Peyer's patch (tissue), 4 donors: ENCODE data around the gene VWA5B1. TPM values are rescaled to one million over a fixed set of nuclear protein-coding genes. Genes with fewer than 3 reads are reported as not detected.
"Not testable (repeated sequence)": the region's sequence is repeated elsewhere in the genome, so short reads cannot be mapped to it uniquely, and the experiment has no call there.

Experiments
- DNase-seq, 3 donors: peaks; one replicate each; pipeline ENCODE4 v3.0.0-alpha.2; 2017 to 2019
- H3K27ac ChIP-seq, 4 donors: fragments of 200-600 bp; sonication (generic); one replicate each; pipeline ENCODE4 v1.5.1; 2016 to 2019
- H3K27me3 ChIP-seq, 2 donors: fragments of 200-600 bp; sonication (generic); one replicate each; pipeline ENCODE4 v1.5.1; 2019
- H3K36me3 ChIP-seq, 3 donors: fragments of 200-600 bp; sonication (generic); one replicate each; pipeline ENCODE4 v1.5.1; 2016 to 2019
- H3K4me1 ChIP-seq, 4 donors: fragments of 200-600 bp; sonication (generic); one replicate each; pipeline ENCODE4 v1.5.1; 2016 to 2019
- H3K4me3 ChIP-seq, 4 donors: fragments of 200-600 bp; sonication (generic); 1 replicate in 3 of 4; 2 replicates in 1 of 4; pipeline ENCODE4 v1.5.1; 2016 to 2019; ENCODE audit warnings: mild to moderate bottlenecking in 1 of 4
- H3K9me3 ChIP-seq, 4 donors: fragments of 200-600 bp; sonication (generic); one replicate each; pipeline ENCODE4 v1.5.1; 2016 to 2019; ENCODE audit warnings: mild to moderate bottlenecking in 1 of 4
- CTCF ChIP-seq, 6 experiments: fragments of 450-650 bp in 4 of 6; fragments of 200-600 bp in 2 of 6; sonication (generic) in 1 of 6; IDR thresholded peaks; one replicate each; pipeline ENCODE4 v1.5.1; 2017 to 2019; ENCODE audit warnings: antibody characterized with exemption in 6 of 6, mild to moderate bottlenecking in 3 of 6, moderate library complexity in 1 of 6
- POLR2A ChIP-seq, 2 donors: fragments of 450-650 bp; IDR thresholded peaks; one replicate each; pipeline ENCODE4 v1.5.1; 2017; ENCODE audit warnings: antibody characterized with exemption in 2 of 2, mild to moderate bottlenecking in 2 of 2, moderate library complexity in 2 of 2
- total RNA-seq, 4 donors: library from RNA; depleted of rRNA; stranded (reverse); fragments of >200 nt; gene quantifications; one replicate each; pipeline ENCODE4 v1.1.0, GENCODE V29; 2016

The VWA5B1 gene
- total RNA-seq, 4 donors from 2014 or later, result not detected

- Histone ChIP-seq H3K4me3 (no peak overlapping the region), H3K4me1 (peaks cover 0 to 8% (median 1%) of the 10 kb centered on the region in 4 donors), H3K36me3 (no peaks in the 10 kb centered on the region), H3K27me3 (no peaks in the 10 kb centered on the region), H3K9me3 (no peaks in the 10 kb centered on the region), H3K27ac (no peak overlapping the region)
- no peak for DNase-seq
- TF ChIP-seq POLR2A (IDR thresholded peaks at IDR 0.05) (no peak), CTCF (IDR thresholded peaks at IDR 0.05) (no peak)
Observed at GRCh38 chr1:20281801-20282200, 8.9 kb upstream of the VWA5B1 start.

- DNase-seq, result no peak
- Histone ChIP-seq H3K4me3 (no peak overlapping the region), H3K4me1 (peaks cover 0 to 8% (median 1%) of the 10 kb centered on the region in 4 donors), H3K36me3 (no peaks in the 10 kb centered on the region), H3K27ac (no peak overlapping the region), H3K27me3 (no peaks in the 10 kb centered on the region), H3K9me3 (no peaks in the 10 kb centered on the region)
- no peak for TF ChIP-seq POLR2A (IDR thresholded peaks at IDR 0.05)
- no peak for TF ChIP-seq CTCF (IDR thresholded peaks at IDR 0.05)
Observed at GRCh38 chr1:20282533-20282932, 8.1 kb upstream of the VWA5B1 start.

- H3K27me3 ChIP-seq, result no peaks in the 10 kb centered on the region
- DNase-seq, result no peak
Observed at GRCh38 chr1:20284046-20284445, 6.6 kb upstream of the VWA5B1 start.

GRCh38 chr1:20284625-20285024 lies 6.0 kb upstream of the VWA5B1 start:
- peaks cover 0 to 6% (median 1%) of the 10 kb centered on the region in 4 donors for H3K4me1 ChIP-seq
- no peak overlapping the region for H3K4me3 ChIP-seq
- H3K27me3 ChIP-seq, result no peaks in the 10 kb centered on the region
- TF ChIP-seq POLR2A (IDR thresholded peaks at IDR 0.05) (no peak), CTCF (IDR thresholded peaks at IDR 0.05) (no peak)
- no peak overlapping the region for H3K27ac ChIP-seq
- no peaks in the 10 kb centered on the region for H3K36me3 ChIP-seq
- no peak for DNase-seq
- no peaks in the 10 kb centered on the region for H3K9me3 ChIP-seq

More at GRCh38 chr1:20284046-20284445, 6.6 kb upstream of the VWA5B1 start:
- Histone ChIP-seq H3K4me3 (no peak overlapping the region), H3K9me3 (no peaks in the 10 kb centered on the region), H3K27ac (no peak overlapping the region), H3K4me1 (peaks cover 0 to 8% (median 1%) of the 10 kb centered on the region in 4 donors), H3K36me3 (no peaks in the 10 kb centered on the region)
- no peak for TF ChIP-seq CTCF (IDR thresholded peaks at IDR 0.05)
- no peak for TF ChIP-seq POLR2A (IDR thresholded peaks at IDR 0.05)

- Histone ChIP-seq H3K27ac (no peak overlapping the region), H3K4me1 (no peaks in the 10 kb centered on the region), H3K27me3 (no peaks in the 10 kb centered on the region), H3K9me3 (no peaks in the 10 kb centered on the region), H3K36me3 (no peaks in the 10 kb centered on the region), H3K4me3 (no peak overlapping the region)
- no peak for TF ChIP-seq POLR2A (IDR thresholded peaks at IDR 0.05)
- no peak for TF ChIP-seq CTCF (IDR thresholded peaks at IDR 0.05)
- DNase-seq, result no peak
Observed at GRCh38 chr1:20285510-20285909, 5.2 kb upstream of the VWA5B1 start.

- not testable (repeated sequence) for DNase-seq, H3K27me3 ChIP-seq, H3K4me3 ChIP-seq, H3K4me1 ChIP-seq, H3K27ac ChIP-seq, H3K9me3 ChIP-seq, H3K36me3 ChIP-seq
Observed at GRCh38 chr1:20287696-20288095, 3.0 kb upstream of the VWA5B1 start.
